K562 (cell line): ENCODE measurements around the gene MPC1. TPM values are rescaled to one million over a fixed set of nuclear protein-coding genes. Genes with fewer than 3 reads are reported as not detected.
A peak's percentile ranks its signal among the peaks of the same experiment; 100 is the strongest.

ENCODE experiments used
- BDP1 ChIP-seq: IDR thresholded peaks from 3 replicates; pipeline ENCODE4 v1.6.1; 2011; ENCODE audit not compliant: insufficient read length, insufficient read depth
- BHLHE40 ChIP-seq: IDR thresholded peaks from 2 replicates; pipeline ENCODE4 v1.6.1; 2011; ENCODE audit warnings: low read length, improper control_type of control experiment
- CEBPG ChIP-seq, 3 experiments: fragments of 200-800 bp in 1 of 3; sonication (Bioruptor generic) in 1 of 3; sonication (generic) in 1 of 3; formaldehyde crosslinking in 1 of 3; IDR thresholded peaks in 2 of 3; conservative IDR thresholded peaks in 1 of 3; 2 replicates each; pipeline versions ENCODE4 v1.6.1 to v1.8.0; 2016 to 2022; ENCODE audit warnings: missing compliant biosample characterization in 2 of 3, missing genetic modification characterization in 2 of 3, mild to moderate bottlenecking in 1 of 3, missing genetic modification reagents in 1 of 3
- CHCHD3 ChIP-seq: fragments of 250-450 bp; sonication (Bioruptor Pico); IDR thresholded peaks from 2 replicates; pipeline ENCODE4 v2.1.2; 2022; ENCODE audit warnings: mild to moderate bottlenecking
- CREB1 ChIP-seq, 2 experiments: sonication (generic) in 1 of 2; formaldehyde crosslinking in 1 of 2; IDR thresholded peaks; 2 replicates each; pipeline versions ENCODE4 v1.6.1 to v1.8.0; 2012 to 2022; ENCODE audit warnings: inconsistent platforms in 1 of 2, mild to moderate bottlenecking in 1 of 2, missing genetic modification reagents in 1 of 2, moderate library complexity in 1 of 2
- CTCF ChIP-seq, 3 experiments: IDR thresholded peaks in 2 of 3; conservative IDR thresholded peaks in 1 of 3; 2 replicates each; pipeline ENCODE4 v1.5.1; 2011 to 2012; ENCODE audit warnings: low read length in 3 of 3, mild to moderate bottlenecking in 3 of 3, control low read depth in 2 of 3, improper control_type of control experiment in 1 of 3, inconsistent platforms in 1 of 3, low read depth in 1 of 3, mixed read lengths in 1 of 3, moderate library complexity in 1 of 3; ENCODE audit not compliant: insufficient read depth in 2 of 3
- EWSR1 ChIP-seq: fragments of 450-650 bp; IDR thresholded peaks from 2 replicates; pipeline ENCODE4 v1.6.1; 2018; ENCODE audit warnings: borderline replicate concordance, mild to moderate bottlenecking, low read depth, moderate library complexity; ENCODE audit not compliant: partially characterized antibody
- HCFC1 ChIP-seq: IDR thresholded peaks from 2 replicates; pipeline ENCODE4 v1.6.1; 2012; ENCODE audit warnings: low read depth, low read length, improper control_type of control experiment
- HMBOX1 ChIP-seq: sonication (generic); IDR thresholded peaks from 2 replicates; pipeline ENCODE4 v1.6.1; 2016
- KDM5B ChIP-seq: fragments of 200-600 bp; sonication (generic); IDR thresholded peaks from 2 replicates; pipeline ENCODE4 v1.6.1; 2012; ENCODE audit warnings: low read depth, mild to moderate bottlenecking, moderate library complexity, low read length, control low read depth, inconsistent platforms; ENCODE audit not compliant: insufficient replicate concordance
- MEF2D ChIP-seq: conservative IDR thresholded peaks from 2 replicates; pipeline ENCODE4 v1.6.1; 2016; ENCODE audit warnings: low read depth, missing genetic modification characterization, missing compliant biosample characterization
- MYNN ChIP-seq, 2 experiments: sonication (generic); formaldehyde crosslinking in 1 of 2; IDR thresholded peaks; 2 replicates each; pipeline versions ENCODE4 v1.5.0 to v1.6.1; 2016 to 2020; ENCODE audit warnings: antibody characterized with exemption in 1 of 2, missing genetic modification reagents in 1 of 2
- NELFE ChIP-seq: IDR thresholded peaks from 2 replicates; pipeline ENCODE4 v1.6.1; 2011; ENCODE audit warnings: mild to moderate bottlenecking; ENCODE audit not compliant: insufficient read depth, insufficient read length
- NFE2 ChIP-seq: IDR thresholded peaks from 2 replicates; pipeline ENCODE4 v1.6.1; 2014; ENCODE audit warnings: antibody characterized with exemption, low read depth
- PHB2 ChIP-seq: fragments of 450-650 bp; IDR thresholded peaks from 2 replicates; pipeline ENCODE4 v1.6.1; 2017; ENCODE audit warnings: low read depth
- RBM17 ChIP-seq: fragments of 200-400 bp; formaldehyde crosslinking; IDR thresholded peaks from 2 replicates; pipeline ENCODE4 v1.6.1; 2017; ENCODE audit warnings: low read depth, mild to moderate bottlenecking, low read length, borderline replicate concordance
- SIX5 ChIP-seq, 2 experiments: IDR thresholded peaks; 2 replicates each; pipeline ENCODE4 v1.6.1; 2011; ENCODE audit warnings: low read length in 2 of 2, borderline replicate concordance in 1 of 2, low read depth in 1 of 2, mild to moderate bottlenecking in 1 of 2, moderate library complexity in 1 of 2; ENCODE audit not compliant: insufficient read depth in 1 of 2
- SRF ChIP-seq, 2 experiments: fragments of 250-450, 450-650 bp in 1 of 2; sonication (Bioruptor Pico) in 1 of 2; sonication (generic) in 1 of 2; formaldehyde crosslinking; IDR thresholded peaks; 2 replicates each; pipeline versions ENCODE4 v1.5.0 to v1.5.1; 2020 to 2022; ENCODE audit warnings: mild to moderate bottlenecking in 1 of 2, missing genetic modification reagents in 1 of 2
- ZBTB33 ChIP-seq: sonication (generic); formaldehyde crosslinking; IDR thresholded peaks from 2 replicates; pipeline ENCODE4 v1.8.1; 2023; ENCODE audit warnings: mild to moderate bottlenecking, missing genetic modification reagents
- ZC3H4 ChIP-seq: sonication (generic); formaldehyde crosslinking; IDR thresholded peaks from 2 replicates; pipeline ENCODE4 v1.9.0; 2021; ENCODE audit warnings: missing genetic modification reagents, borderline replicate concordance
- ZNF512 ChIP-seq: IDR thresholded peaks from 2 replicates; pipeline ENCODE4 v1.6.1; 2016; ENCODE audit warnings: missing genetic modification characterization, missing compliant biosample characterization
- polyA plus RNA-seq, 8 experiments: library from polyadenylated mRNA; depleted of rRNA in 4 of 8; stranded (reverse) in 5 of 8; unstranded in 3 of 8; fragments of >200 nt; fragmentation: Nextera tagmentation in 2 of 8; fragmentation: Illumina TruSeq in 1 of 8; extraction: Ambion mirVana in 2 of 8; extraction: Trizol in 1 of 8; gene quantifications; 2 replicates each; pipeline versions ENCODE4 v1.2.1 to v1.2.3, GENCODE V29; 2011 to 2014; ENCODE audit warnings: inconsistent platforms in 1 of 8, missing spikeins in 1 of 8
- total RNA-seq, 7 experiments: library from RNA; depleted of rRNA in 6 of 7; stranded (reverse); fragments of >200 nt in 6 of 7; fragmentation: Illumina TruSeq in 2 of 7; extraction: Trizol in 2 of 7; gene quantifications; 2 replicates each; pipeline versions ENCODE4 v1.2.1 to v1.2.3, GENCODE V29; 2011 to 2021; ENCODE audit warnings: low replicate concordance in 1 of 7

MPC1 gene
- total and polyA plus RNA-seq, 9 of the 15 experiments (the other 6 are each of a cell fraction or from before 2014, with no cell fraction given), result 78.6 to 185 (median 138) TPM

DNA sequence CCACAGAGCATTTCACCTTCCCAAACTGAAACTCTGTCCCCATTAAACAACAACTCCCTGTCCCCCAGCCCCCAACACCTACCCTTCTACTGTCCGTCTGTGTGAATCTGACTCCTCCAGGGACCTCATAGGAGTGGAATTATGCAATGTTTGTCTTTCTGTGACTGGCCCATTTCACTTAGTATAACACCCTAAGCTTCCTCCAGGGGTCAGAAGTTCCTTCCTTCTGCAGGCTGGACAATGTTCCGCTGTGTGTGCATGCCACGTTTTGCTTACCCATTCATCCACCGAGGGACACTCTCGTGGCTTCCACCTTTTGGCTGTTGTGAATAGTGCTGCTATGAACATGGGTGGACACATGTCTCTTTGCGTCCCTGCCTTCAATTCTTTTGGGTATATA is 37.6 kb upstream of the MPC1 start (continued):
- TF ChIP-seq EWSR1, result no peak
- no peak for TF ChIP-seq ZBTB33 (CRISPR knock-in tag)
- no peak for TF ChIP-seq MEF2D
- TF ChIP-seq MYNN (IDR thresholded peaks at IDR 0.05), result no peak
- no peak for TF ChIP-seq MYNN (CRISPR knock-in tag; IDR thresholded peaks at IDR 0.05)
- no peak for TF ChIP-seq CREB1 (IDR thresholded peaks at IDR 0.05)
- no peak for TF ChIP-seq CREB1 (CRISPR knock-in tag; IDR thresholded peaks at IDR 0.05)
- TF ChIP-seq NFE2, result no peak
- TF ChIP-seq KDM5B, result no peak
- TF ChIP-seq PHB2, result no peak
- TF ChIP-seq ZNF512 (tag), result no peak
- 0 out of 2 replicates have a peak, but pooled peaks have one; percentile 14 for TF ChIP-seq BHLHE40
- TF ChIP-seq CHCHD3, result no peak
- no peak for TF ChIP-seq NELFE
- TF ChIP-seq ZC3H4 (CRISPR knock-in tag), result no peak
- TF ChIP-seq CTCF (IDR thresholded peaks at IDR 0.05 in 2 of 3, conservative IDR thresholded peaks at IDR 0.05 in 1 of 3; ENCODE audit: insufficient read depth in 2 of 3, low read depth in 1 of 3, low read length in 3 of 3), result peak; percentile 46 to 58 (median 55)
- TF ChIP-seq BDP1, result no peak
- peak; percentile 76 for TF ChIP-seq CEBPG (CRISPR knock-in tag; IDR thresholded peaks at IDR 0.05)
- peak; percentile 60 to 70 for TF ChIP-seq CEBPG (tag; conservative IDR thresholded peaks at IDR 0.05 in 1 of 2, IDR thresholded peaks at IDR 0.05 in 1 of 2)
- TF ChIP-seq SRF (CRISPR knock-in tag; IDR thresholded peaks at IDR 0.05), result no peak
- TF ChIP-seq HMBOX1, result no peak
- no peak for TF ChIP-seq SIX5 (IDR thresholded peaks at IDR 0.05; ENCODE audit: borderline replicate concordance in 1 of 2, insufficient read depth in 1 of 2, low read depth in 1 of 2, low read length in 2 of 2)
- no peak for TF ChIP-seq HCFC1
- TF ChIP-seq RBM17, result no peak
